Esophagus mucosa (tissue), 1 donor: Measurements from ENCODE around the gene PTPN2. TPM values are rescaled to one million over a fixed set of nuclear protein-coding genes. Genes with fewer than 3 reads are reported as not detected.

ENCODE experiments used
- ATAC-seq: fragments of 200-7000 bp; cut with Tn5 transposase; one replicate; pipeline ENCODE4 v1.9.1; 2020
- total RNA-seq: library from RNA; stranded (reverse); gene quantifications from one replicate; pipeline ENCODE4 v1.2.4, GENCODE V29; 2023
- donor health status: DM: yes; HTN: yes; CAD: no.

Gene PTPN2
- total RNA-seq, 1 donor from 2014 or later: 24.9 TPM

GRCh38 chr18:12857215-12857905 is 26.7 kb downstream of the PTPN2 start:
- ATAC-seq: no peak

GRCh38 chr18:12855916-12856315 is 28.1 kb downstream of the PTPN2 start:
- no peak for ATAC-seq

GRCh38 chr18:12852566-12853315 is 31.3 kb downstream of the PTPN2 start:
- ATAC-seq: no peak

GRCh38 chr18:12851716-12852115 is 32.3 kb downstream of the PTPN2 start:
- no peak for ATAC-seq

DNA sequence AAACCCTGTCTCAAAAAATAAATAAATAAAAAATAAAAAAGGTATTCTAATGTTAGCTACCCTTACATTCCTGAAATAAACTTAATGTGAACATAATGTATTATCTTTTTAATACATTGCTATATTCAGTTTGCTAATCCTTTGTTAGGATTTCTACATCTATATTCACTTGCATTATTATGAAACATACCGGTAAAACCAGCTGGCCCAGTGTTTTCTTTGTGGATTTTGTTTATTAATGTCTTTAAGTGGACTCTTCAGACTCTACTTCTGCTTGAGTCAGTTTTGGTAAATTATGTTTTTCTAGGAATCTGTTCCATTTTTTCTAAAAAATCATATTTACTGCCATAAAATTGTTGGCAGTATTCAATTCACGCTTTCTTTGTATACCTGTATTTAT is 34.5 kb downstream of the PTPN2 start:
- ATAC-seq: peak; percentile 82

DNA sequence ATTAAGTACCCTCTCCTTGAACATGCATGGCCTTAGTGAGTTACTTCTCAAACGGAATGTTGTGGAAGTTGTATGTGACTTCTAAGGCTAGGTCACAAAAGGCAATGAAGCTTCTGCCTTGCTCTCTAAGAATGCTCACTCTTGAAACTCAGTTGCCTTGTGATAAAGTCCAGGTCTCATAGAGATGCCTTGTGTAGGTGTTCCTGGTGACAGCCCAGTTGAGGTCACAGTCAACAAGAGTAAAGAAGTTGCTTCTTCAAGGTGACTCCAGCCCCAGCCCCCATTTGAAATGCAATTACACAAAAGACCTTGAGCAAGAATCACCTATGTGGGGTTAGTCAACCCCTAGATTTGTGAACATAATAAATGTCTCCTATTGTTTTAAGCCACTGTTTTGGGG is 35.6 kb downstream of the PTPN2 start:
- ATAC-seq: no peak

GRCh38 chr18:12844391-12844790 is 39.6 kb downstream of the PTPN2 start:
- no peak for ATAC-seq

GRCh38 chr18:12843420-12844350 is 40.4 kb downstream of the PTPN2 start:
- ATAC-seq: no peak

DNA sequence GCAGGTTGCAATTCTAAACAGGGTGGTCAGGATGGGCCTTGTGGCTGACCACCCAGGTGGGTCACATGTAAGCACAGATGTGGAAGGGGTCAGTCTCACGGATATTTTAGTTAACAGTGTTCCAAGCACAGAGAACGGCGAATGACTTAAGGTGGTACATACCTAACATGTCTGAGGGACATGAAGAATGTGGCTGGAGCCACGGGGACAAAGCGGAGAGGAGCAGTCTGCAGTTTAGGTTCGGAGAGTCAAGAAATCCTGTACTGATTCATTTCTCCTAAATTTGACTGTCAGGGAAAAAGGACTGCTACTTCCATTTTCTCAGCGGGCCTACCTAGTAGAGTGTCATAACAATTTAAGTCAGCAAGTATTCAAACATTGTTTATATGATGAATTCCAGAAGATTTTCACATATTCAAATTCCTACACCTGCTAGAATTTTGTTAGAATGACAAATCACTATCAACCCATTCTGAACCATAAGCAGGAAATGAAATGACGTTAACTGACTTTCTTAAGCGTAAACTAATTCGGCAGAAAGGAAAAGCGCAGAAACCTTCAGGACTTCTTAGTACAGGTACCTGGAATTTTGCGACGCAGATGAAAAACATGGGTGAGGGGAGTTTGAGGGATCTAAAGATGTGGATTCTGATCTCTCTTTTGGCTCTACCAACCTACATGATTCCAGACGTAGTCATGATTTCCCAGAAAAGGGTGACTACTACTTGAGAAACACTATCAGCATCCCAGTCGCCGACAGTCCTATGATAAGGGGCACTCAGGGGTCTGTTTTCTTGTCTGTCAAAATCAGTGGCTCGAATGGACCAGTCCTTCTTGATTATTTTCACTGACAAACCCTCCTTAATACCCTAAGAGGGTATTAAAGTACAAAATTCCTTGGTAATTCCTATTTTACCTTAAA is 41.3 kb downstream of the PTPN2 start:
- ATAC-seq: no peak

DNA sequence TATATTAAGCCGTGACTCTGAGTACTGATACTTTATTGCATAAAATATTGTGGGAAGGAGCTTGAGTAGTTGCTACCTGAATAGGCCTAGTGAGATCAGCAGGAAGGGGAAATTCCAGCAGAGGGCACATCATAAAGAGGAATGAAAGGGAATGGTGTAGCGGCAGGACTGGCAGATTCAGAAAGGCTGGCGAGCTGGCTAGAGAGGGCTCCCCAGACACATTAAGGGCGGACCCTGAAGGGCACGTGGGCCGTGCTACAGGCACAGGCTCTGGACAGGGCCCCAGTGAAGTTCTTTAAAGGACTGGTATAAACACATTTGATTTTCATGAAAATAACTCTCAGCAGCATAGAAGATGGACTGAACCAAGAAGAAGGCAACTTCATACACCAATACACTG is 43.0 kb downstream of the PTPN2 start:
- ATAC-seq: no peak

- ATAC-seq: no peak
These were observed 43.7 kb downstream of the PTPN2 start for GRCh38 chr18:12840382-12840781.

- peak; percentile 65 for ATAC-seq
These were observed 44.4 kb downstream of the PTPN2 start for GRCh38 chr18:12839526-12840196.

GRCh38 chr18:12839057-12839525 is 44.9 kb downstream of the PTPN2 start:
- peak; percentile 65 for ATAC-seq

GRCh38 chr18:12838178-12838634 is 45.8 kb downstream of the PTPN2 start:
- ATAC-seq: peak; percentile 83

DNA sequence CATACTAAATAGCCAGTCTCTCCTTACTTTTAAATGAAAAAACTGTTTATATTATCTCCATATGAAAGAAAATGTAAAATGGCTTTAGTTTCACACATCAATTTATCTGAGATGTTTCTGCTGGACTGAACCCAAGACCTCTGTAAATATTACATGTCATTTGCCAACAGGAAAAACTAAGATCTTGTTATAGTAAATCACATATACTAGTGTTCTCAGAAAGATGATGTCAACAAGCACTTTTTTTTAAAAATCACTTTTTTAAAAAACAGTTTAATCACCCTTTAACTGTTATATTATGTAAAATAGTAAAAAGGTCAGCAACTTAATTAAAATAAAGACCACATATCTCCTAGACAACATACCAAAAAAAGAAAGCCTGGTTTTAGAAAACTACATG is 46.3 kb downstream of the PTPN2 start:
- no peak for ATAC-seq

DNA sequence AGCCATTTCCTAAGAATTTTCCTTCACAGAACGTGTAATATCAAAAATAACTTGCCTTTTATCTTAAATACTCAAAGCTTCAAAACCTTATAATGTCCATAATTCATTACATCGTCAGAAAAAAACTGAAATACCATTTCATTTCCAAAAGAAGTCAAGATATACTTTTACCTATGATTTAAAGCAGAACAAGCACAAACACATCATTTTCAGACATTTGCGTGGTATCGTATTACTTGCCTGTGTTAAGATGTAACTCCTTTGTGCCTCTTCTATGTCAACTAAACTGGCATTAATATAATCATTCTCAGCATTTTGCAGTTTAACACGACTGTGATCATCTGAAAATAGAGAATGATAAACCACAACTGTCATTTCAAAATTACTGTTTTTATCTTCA is 47.5 kb downstream of the PTPN2 start:
- no peak for ATAC-seq

DNA sequence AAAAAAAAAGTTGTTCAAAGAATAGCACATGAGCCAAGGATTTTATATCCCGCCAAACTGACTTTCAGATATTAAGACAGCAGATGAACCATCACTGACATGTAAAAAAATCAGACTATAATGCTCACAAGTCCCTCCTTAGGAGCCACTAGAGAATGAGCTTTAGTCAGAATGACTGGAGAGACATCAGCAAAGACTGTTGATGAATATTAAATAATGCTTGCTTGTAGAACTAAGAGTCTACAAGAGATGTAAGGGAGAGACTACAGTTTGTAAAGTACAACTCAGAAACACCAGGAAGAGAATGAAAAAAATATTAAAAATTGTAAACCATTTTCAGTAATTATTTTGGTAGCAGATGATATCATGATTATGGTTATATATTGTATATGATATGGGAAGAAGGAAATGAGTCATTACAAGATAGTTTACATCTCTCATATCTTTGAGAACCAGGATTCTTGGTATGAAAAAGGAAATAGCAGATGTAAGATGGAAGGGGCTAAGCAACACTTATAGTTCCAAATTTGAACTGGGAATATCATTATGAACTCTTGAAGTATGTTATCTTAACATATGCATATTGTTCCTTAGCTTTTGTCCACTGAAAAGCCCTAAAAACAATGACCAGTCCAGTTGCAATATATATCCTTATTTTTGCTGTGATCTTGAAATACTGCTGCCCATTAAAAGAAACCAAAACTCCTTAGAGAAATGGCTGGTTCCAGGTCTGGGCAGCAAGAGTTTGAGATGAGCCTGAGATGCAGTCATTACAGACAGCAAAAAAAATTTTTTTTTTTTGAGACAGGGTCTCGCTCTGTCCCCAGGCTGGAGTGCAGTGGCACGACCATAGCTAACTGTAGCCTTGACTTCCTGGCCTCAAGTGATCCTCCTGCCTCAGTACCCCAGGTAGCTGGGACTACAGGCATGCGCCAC is 55.7 kb downstream of the PTPN2 start:
- no peak for ATAC-seq

DNA sequence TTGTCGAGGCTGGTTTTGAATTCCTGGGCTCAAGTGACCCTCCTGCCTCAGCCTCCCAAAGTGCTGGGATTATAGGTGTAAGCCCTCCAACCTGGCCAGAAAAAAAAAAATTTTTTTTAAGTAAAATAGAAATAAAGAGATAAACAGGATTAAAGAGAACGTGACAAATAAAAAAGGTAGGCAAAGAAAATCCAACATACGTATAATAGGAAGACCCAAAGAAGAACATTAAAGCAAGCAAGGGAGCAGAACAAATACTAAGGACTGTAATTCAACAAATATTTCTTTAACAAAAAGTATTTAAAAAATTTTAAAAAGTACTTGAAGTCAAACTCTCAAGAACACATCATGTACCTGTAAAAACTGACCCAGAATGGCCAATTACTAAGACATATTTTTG is 56.4 kb downstream of the PTPN2 start:
- ATAC-seq: no peak

DNA sequence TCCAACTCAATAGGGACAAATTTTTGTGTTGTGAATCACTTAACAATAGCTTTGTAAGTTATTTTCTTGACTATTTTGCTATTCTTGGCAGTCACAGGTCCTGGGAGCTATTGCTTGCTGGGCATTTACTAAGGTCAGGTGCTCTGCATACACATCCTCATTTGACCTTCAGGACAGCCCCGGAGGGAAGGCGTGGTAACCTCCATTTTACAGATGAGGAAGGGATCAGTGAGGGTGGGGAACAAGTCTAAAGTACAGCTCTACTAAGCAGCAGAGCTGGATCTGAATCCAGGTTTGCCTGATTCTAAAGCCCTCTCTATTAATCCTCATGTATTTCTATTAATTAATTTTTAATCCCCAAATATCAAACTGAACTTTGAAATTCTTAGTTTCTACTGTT is 58.8 kb downstream of the PTPN2 start:
- ATAC-seq: peak; percentile 25

GRCh38 chr18:12823892-12824291 is 60.1 kb downstream of the PTPN2 start:
- no peak for ATAC-seq
